ENCODE measurements around the gene YY1.
"Not testable (repeated sequence)": the region's sequence is repeated elsewhere in the genome, so short reads cannot be mapped to it uniquely, and the experiment has no call there.

Gene YY1

DNA sequence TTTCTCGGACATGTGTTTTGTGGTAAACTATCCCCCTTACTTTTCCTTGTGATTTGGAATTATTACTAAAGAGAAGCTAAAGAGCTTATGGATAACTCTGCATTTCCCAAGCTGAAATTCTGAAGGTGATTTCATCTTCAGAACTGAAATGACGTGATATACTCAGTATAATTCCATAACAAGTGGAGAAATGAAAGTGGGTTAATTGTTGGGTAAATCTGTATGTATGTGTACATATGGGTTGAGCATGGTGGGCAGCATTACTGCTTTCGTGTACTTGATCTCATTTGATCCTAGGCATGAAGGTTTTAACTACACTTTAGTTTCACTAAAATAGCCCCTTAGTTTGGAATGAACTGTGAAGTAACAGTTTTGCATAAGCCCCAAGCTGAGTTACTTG is 4.1 kb downstream of the YY1 start:
- DNase-seq (ENCODE audit: low spot score) = no peak

DNA sequence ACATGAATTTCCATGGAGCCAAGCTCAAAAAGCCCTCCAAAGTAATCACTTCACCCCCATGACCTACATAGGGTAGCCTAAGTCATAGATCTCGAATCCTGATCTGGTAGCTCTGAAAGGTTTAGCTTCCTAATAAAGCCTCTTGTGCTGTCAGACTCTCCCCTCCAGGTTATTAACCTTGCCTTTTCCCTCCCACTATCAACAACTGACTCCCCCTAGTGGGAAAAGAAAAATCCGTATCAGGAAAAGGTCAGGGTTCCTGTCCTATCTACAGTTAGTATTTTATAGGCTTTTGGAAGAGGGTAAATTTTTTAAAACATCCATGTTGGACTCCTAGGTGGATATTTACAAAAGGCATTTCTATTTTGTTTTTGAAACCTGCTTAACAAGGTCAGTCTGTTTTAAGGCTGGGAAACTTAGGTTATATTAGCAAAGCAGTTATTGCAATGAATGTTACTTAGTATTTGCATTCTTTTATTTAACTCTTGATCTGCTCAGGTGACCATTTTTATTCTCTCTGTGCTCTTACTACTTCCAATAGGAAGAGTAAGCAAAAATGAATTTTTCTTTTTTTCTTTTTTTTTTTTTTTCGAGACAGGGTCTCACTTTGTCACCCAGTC is 8.0 kb downstream of the YY1 start:
- DNase-seq (ENCODE audit: low spot score) = peak; percentile 67

DNA sequence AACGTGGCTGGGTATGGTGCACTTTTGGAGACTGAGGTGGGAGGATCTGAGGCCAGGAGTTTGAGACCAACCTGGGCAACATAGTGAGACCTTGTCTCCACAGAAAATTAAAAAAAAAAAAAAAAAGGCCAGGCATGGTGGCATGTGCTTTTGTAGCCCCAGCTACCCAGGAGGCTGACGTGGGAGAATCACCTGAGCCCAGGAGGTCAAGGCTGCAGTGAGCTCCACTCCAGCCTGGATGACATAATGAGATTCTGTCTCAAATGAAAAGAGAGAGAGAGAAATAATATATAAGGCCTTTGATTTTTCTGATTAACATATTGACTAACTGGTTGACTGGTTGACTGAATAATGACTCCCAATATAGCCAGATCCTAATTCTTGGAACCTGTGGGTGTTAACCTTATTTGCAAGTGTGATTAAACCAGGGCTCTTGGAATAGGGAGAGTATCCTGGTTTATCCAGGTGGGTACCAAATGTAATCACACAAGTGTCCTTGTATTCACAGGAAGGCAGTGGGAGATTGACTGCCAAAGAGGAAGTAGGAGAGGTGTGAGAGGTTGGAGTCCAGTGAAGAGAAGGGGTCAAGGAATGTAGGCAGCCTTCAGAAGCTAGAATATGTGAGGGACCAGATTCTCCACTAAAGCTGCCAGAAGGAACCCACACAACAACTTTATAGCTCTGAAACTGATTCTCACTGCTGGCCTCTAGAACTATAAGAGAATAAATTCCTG is 12.0 kb downstream of the YY1 start:
- DNase-seq (ENCODE audit: low spot score) = no peak

DNA sequence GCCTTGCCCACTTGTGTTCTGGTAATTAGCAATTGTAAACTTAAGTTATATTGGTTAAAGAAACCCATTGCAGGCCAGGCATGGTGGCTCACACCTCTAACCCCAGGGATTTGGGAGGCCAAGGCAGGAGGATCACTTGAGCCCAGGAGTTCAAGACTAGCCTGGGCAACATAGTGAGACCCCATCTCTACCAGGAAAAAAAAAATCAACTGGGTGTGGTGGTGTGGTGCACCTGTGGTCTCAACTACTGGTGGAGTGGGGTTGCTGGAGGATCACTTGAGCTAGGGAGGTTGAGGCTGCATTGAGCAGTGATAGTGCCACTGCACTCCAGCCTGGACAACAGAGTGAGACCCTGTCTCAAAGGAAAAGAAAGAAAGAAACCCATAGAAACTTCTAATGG is 13.7 kb downstream of the YY1 start:
- DNase-seq (ENCODE audit: low spot score) = no peak

DNA sequence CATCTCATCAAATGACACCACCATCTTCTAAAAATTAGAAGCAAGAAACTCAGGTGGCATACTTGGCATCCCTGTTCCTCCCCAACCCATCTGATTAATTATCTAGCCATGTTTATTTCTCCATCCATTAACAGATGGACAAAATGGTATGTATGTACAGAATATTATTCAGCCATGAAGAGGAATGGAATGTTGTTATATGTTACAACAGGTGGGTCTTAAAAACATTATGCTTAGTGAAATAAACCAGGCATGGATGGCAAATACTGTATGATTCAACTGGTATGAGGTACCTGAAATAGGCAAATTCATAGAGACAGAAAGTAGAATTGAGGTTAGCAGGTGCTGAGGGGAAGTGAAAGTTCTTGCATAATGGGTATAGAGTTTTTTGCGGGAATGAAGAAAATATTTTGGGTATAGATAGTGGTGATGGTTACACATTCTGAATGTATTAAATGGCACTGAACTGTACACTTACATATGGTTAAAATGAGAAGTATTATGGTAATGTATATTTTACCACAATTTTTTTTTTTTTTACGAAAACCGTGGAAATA is 17.5 kb downstream of the YY1 start:
- DNase-seq (ENCODE audit: low spot score) = no peak

DNA sequence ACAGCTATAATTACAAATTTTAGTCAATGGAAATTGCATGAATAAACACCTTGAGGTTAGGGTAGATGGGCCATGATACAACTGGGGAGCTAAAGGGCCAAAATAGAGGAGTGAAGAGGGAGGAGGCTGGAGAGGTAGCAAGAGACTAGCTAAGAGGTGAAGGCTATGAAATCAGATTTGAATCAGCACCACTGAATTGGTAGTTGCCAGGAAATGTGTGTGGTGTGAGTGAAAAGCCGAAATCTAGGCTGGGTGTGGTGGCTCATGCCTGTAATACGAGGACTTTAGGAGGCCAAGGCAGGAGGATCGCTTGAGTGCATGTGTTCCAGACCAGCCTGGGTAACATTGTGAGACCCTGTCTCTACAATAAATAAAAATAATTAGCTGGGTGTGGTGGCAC is 22.7 kb downstream of the YY1 start:
- DNase-seq (ENCODE audit: low spot score) = no peak

DNA sequence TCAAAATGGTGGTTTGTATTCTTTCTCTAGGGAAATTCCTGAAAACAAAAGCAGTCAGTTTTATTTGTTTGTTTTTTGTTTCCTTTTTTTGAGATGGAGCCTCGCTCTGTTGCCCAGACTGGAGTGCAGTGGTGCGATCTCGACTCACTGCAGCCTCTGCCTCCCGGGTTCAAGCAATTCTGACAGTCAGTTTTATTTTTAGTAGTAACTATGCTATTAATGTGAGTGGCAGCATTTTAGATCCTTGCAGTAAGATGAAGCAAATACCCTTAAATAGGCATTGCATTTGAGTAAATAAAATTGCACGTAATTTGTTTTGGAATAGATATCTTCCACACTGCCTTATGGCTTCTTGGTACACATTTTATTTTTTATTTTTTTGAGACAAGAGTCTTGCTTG is 23.6 kb downstream of the YY1 start:
- no peak for DNase-seq (ENCODE audit: low spot score)

DNA sequence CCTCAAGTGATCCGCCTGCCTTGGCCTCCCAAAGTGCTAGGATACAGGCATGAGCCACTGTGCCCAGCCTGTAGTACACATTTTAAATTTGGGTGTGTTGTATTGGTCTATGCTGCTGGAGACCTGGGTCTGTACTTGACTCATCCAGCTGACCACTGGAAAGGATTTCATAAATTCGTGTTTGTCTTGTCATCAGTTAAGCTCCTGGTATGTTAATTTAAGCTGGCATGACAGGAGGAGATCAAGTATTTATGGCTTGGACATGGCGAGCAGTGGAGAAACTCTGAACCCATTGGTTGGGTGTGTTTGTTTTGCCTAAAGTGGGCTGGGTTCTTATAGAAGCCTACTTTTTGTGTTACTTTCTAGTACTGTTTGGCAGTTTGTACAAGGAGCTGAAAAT is 24.2 kb downstream of the YY1 start:
- peak; percentile 39 for DNase-seq (ENCODE audit: low spot score)

DNA sequence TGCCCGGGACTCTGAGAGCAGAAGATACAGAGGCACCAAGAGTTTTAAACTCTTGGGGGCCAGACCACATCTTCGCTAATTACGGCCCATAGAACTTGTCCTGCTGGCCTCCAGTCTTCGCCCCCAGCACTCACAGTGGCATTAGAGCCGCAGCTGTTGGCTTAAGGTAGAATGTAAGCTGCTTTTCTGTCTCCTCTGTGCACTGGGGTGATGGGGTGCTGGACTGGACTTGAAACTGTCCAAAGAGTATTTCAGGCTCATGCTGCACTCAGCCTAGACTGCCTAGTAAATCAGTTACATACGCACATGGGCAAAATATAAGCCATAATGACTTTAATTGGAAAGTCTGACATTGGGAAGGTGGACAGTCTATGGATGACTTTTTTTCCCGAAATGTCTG is 29.0 kb downstream of the YY1 start:
- DNase-seq (ENCODE audit: low spot score) = no peak

DNA sequence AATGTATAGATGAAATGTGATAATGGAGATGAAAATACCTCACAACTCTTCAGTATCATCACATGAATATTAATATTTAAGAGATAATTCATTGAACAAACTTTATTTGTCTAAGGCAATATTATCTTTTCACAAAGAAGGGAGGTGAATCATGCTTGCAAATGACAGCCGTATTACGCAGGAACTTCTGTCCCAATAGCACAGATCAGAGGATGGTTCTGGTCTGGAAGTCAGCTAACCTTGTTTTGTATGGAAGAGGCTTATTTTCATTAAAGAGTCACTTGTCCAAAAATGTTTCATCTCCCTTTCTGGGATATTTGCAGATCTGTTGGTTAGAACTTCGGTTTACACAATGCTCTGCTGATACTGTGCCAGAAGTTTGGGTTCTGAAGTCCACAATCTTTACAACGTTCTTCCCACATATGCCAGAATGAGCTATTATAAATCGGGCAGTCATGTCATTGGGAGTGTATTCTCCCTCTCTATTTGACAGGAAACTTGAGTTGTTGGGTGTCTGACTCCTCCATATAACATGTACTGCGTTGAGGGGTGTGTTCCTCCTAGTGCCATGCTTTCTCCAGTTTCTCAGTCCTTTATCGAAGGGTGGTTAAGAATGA is 29.8 kb downstream of the YY1 start:
- DNase-seq (ENCODE audit: low spot score) = no peak

DNA sequence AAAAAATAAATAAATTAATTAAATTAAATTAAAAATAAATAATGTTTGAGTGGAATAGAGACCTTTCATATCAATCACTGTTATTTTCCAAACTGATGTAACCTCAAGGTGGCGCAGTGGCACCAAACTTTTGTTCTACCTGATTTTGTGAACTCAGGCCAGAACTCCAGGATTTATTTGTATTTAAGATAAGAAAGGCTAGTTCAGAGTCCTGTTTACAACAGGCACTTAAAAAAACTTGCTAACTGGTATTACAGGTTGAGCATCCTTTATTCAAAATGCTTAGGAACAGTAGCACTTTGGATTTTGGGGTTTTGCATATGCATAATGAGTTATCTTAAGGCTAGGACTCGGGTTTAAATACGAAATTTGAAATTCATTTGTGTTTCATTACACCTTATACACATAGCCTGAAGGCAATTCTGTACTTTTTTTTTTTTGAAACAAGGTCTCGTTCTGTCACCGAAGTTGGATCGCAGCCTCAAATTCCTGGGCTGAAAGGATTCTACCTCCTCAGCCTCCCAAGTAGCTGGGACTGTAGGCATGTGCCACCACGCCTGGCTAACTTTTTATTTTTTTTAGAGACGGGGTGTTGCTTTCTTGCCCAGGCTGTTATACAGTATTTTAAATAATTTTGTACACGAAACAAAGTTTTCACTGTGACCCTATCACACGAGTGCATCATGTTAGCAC is 32.4 kb downstream of the YY1 start:
- DNase-seq (ENCODE audit: low spot score) = peak; percentile 26

DNA sequence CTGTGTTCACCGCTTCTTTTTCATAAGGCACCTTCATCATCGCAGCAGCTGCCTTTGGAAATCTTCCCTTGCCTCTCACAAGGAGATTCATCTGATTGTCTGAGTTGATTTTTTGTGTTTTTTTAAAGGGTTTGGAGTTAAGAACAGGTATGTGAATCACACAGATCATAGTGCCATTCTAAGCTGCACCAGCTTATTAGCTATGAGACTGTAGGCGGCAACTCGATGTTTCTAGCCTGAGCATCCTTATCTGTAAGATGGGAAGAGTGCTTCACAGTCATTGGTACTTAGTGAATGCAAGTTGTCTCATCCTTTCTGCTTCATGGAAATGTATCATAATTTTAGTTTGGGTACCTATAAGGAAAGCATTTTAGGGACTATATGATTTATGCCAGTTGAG is 35.3 kb downstream of the YY1 start:
- DNase-seq (ENCODE audit: low spot score) = no peak

DNA sequence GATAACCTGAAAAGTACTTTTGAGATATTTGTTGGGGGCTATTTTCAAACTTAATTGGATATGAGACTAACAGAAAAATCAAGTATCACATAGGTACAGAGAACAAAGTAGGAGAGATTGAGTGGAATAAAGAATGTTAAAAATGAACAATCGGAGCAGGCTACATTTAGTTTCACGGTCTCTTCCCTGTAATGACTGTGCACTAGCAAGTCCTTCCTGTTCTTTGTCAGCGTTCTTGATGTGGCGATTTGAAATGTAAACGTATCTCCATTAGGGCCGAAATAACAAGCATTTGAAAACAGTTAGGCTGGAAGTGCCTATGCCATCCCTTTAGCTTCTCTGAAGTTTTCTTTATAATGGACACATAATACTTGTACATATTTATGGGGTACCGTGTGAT is 36.3 kb downstream of the YY1 start:
- no peak for DNase-seq (ENCODE audit: low spot score)

DNA sequence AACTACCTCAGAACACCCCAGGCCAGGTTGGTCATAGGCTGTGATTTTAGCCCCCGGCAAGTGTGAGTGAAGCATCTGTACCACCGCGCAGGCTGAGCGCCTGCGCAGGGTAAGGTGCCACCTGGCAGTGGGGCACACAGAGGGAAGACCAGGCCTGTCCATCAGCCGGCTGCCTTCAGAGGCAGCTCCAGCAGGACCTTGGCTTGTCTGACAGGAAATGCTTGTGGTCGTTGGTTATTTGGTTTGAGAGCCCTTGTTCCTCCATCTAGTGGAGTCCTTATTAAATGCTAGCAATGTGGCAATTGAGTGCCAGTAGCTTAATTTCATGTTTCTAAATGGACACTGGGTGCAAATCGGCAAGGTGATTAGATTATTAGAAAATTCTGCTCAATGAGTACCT is 39.8 kb downstream of the YY1 start:
- peak; percentile 33 for DNase-seq (ENCODE audit: low spot score)

DNA sequence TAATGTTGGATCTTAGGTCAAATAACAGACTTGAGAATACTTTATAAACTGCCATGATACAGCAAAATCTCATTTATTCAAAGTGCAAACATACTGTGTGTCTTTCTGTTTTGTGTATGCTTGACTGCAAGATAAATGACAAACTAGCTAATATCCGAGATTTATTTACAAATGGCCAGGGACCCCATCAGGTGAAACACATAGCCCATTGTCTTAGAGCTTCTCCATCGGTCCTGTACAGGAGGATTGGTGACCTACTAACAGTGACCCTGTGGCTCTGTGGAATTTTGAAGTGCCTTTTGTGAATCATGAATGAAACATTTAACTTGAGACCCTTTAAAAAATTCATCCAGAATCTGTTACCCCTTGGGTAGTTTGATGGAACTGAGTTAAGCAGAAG is 40.2 kb downstream of the YY1 start:
- no peak for DNase-seq (ENCODE audit: low spot score)

DNA sequence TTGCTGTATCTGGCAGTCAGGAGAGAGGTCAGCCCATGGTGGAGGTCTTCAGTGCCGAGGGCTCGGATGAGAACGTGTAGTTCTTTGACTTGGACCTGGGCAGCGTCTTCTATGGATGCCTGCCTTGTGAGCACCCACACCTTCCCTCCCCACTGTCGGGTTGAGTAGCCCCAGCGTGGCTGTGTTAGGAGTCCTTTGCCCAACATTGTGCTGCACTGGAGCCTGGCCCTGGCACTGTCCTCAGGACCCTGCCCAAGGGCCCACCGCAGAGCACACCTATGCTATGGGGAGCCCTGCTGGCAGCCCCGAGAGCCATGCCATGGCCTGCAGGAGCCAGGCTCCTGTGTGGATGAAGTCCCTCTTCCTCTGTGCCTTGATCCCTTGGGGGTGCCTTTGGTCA is 40.6 kb downstream of the YY1 start:
- DNase-seq (ENCODE audit: low spot score) = no peak

DNA sequence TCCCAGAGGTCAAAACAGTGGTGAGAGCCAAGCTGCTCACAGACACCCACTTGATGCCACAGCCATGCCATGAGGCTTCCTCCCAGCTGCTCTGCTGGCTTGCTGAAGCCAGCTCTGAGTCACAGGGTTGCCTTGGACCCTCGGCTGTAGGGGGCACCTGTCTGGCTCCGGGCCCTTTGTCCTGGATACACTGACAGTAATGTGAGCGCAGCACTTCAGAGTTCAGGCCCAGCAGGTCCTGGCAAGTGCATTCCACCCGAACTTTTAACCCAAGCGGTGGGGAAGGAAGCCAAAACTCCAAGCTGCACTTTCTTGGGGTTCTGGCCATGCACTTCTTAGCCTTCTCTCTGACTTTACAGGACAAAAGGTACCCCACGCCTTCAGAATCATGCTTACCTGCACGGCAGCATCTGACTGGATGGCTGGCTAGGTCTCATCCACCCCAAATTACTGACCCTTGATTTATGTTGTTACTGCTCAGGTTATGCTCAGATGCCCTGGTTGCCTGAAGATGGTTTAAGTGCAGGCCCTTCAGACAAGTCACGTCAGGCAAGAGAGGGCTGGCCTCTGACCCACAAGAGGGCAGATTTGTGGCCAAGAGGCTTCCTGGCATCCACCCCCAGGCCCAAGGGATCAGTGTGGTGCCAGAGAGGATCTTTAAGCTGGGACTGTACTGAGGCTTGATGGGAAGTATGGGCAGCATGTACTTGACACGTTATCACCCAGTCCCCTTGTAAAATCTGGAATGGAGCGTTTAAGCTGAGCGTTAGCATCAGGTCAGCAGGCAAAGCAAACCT is 42.5 kb downstream of the YY1 start:
- no peak for DNase-seq (ENCODE audit: low spot score)

DNA sequence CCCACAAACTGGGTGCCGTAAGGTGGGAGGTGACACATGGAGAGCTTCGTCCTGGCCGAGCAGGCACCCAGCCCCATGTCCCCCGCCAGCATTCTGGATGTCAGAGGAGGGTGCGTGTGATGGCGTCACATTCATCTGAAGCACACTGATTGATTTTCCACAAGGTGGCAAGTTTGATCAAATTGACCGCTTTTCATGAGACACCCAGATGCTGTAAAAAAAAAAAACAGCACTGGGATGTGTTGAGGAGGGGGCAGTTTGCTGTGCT is 43.1 kb downstream of the YY1 start:
- DNase-seq (ENCODE audit: low spot score) = no peak

DNA sequence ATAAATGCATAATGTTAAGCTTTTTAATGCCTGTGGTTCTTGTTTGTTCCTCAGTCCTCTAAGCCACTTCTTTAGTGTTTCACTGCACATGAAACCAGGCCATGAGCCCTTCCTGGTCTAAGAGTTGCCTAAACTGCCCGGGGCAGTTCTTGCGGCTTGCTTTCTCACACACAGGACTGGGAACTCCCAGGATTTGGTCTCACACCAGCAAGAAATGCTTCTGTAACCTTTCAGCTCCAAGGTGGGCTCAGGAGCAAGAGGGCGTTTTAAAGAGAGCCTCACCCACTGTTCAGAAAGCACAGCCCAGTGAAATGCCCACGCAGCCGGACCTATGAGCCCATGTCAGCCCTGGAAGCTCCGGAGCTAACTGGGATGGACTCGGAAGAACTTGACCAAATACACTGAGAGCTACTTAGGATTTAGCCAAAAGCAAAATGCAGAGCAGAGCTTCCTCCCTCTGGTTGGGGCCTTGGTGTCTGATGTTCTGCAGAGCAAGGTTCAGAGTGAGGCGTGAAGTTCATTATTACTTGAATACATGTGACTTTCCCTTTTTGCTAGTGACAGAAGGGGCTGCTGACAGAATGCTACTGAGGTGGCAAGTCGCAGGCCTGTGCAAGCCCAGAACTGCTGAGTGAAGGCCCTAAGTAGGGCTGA is 43.9 kb downstream of the YY1 start:
- no peak for DNase-seq (ENCODE audit: low spot score)

DNA sequence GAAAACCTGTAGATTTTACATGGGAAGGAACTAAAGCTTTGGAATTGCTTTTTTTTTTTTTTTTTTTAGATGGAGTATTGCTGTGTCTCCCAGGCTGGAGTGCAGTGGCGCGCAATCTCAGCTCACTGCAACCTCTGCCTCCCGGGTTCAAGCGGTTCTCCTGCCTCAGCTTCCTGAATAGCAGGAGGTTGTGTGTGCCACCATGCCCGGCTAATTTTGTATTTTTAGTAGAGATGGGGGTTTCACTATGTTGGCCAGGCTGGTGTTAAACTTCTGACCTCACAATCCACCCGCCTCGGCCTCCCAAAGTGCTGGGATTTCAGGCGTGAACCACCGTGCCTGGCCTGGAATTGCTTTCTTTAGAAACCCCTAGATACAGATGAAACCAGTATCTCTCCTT is 44.5 kb downstream of the YY1 start:
- DNase-seq (ENCODE audit: low spot score) = not testable (repeated sequence)

DNA sequence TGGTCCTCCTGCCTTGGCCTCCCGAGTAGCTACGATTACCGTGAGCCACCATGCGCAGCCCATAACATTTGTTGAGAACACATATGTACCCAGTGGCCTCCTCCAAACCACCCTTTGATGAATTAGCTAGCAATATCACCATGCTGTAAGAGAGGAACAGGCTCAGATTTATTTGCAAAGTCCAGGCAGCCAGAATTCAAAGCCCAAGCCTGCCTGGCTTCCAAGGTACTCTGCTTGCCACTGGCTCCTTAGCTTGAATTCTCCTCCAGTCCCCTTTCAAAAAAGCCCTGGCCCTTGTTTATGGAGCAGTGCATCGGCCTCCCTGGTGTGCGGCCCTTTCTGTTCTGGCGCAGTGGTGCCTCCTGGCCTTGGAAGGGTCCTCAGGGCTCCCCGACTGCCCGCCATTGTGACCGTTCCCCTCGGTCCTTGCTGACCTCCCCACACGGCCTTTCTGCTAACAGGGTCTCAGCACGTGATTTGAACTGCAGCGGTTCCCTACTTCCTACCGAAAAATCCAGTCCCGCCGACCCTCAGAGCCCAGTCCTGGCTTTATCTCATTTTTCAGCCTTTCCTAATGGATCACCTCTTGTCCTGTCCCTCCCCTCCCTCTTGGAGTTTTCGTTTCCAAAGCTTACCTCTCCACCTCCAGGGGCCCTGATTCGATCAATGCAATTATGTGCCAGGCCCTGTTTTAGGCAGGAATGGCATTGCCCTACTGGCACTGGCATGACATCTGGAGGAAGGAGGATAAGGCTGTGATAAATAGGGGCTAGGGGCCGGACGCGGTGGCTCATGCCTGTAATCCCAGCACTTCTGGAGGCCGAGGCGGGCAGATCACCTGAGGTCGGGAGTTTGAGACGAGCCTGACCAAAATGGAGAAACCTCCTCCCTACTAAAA is 45.3 kb downstream of the YY1 start:
- DNase-seq (ENCODE audit: low spot score) = no peak

Measured in kidney tubule cell (primary cell).